GM12873 (cell line): ENCODE measurements around the gene CBR4.

Experiments used
- CTCF ChIP-seq: IDR thresholded peaks from 2 replicates; pipeline ENCODE4 v1.5.1; 2012; ENCODE audit warnings: low read depth, mild to moderate bottlenecking, moderate library complexity, low read length, control low read depth; ENCODE audit not compliant: insufficient read depth; ENCODE audit errors: missing control alignments

CBR4 gene

DNA sequence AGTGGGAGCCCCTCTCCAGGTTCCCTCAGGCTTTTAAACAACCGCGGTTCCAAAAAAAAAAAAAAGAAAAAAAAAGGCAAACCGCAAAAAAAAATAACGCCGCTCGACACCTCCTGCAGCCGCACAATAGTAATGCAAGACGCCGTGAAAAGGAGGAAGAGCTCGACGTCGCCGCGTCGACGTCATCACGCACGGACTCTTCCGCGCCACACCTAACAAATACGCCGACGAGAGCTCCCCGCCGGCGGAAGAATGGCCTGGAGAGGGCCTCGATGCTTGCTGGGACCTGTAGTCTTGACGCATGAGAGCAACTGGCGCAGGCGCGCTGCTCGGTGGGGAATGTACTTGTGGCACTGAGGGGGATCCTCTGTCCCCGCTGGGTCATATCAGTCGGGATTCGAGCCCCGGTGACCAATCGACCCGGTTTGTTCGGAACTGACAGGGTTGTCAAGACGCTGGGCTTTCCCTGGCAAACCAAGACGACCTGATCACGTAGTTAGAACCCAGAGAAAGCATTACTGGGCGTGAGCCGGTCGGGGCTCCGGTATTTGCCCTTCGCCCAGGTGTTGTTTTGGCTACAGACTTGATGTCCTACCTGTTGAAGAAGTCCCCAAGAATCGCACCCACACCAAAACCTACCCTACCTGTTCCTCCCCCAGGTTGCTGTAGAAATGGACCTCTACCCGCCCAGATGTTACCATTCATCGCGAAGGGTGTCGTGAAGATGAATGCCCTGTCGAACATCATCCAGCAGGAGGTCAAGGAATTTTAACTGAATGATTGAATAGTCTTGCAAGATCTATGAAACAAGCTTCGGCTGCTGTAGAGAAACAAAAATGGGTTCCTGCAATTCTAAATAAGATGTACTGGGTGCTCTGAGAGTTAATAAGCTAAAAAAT, at the start of gene CBR4:
TSS of gene CBR4 (minus strand) at position 131 of the 899 bp plus-strand sequence. CDS start 166 bp downstream, outside the sequence.
- peak; percentile 42 for TF ChIP-seq CTCF

GRCh38 chr4:169059306-169060211, 49.5 kb upstream of the CBR4 start:
- no peak for TF ChIP-seq CTCF

DNA sequence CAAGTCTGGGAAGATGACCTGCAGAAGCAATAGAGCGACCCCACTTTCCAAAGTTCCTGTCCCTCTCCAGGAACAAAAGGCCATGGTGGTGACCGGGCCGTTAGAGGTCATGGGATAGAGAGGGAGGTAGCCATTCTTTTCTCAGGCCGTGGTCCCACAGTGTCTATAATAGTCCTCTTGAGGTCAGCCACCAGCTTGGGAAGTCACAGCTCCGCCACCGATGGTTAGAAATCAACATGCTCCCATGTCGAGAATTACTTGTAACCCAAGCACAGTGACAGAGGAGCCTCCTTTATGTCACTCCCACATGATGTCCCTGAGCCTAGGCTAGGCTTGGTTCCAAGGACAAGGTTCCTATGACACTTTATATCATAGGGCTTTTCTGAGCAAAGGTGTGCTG, 48.3 kb upstream of the CBR4 start:
- TF ChIP-seq CTCF = no peak

- no peak for TF ChIP-seq CTCF
Measured at GRCh38 chr4:169054879-169055278, 44.8 kb upstream of the CBR4 start.

- no peak for TF ChIP-seq CTCF
Measured at GRCh38 chr4:169052594-169052945, 42.5 kb upstream of the CBR4 start.

DNA sequence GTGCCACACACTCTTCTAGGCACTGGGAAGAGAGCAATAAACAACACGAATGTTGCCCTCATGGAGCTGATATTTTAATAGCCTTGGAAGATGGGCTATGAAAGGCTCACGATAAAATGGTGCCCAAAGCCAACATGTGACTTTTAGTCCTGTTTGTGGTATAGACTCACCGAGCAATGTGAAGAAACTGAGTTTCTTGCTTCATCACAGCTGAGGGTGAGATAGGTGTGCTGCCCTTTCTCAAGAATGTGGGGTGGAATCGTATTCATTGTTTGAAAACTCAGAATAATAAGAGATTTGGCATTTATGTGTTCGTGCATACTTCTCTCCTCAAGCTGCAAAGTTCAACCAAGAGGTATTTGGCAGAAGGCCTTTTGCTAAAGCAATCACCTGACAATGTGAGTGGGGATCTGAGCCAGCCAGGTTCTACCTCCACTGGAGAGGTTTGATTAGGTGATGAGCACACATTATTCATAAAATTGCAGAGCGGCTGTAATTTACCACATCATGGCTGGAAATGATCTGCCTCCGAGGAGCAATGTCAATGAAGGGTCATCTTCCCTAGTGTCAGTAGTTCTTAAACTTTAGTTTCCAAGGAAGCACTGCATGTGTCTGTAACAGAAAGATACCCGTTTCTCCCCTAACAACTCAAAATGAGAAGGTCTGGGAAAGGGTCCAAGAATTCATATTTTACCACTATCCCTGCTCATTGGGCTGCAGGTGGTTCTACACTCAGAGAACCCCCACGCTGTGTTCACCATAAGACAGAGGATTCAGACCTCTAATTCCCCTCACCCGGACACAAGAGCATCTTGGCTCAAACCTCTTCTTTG, 41.9 kb upstream of the CBR4 start:
- no peak for TF ChIP-seq CTCF
